Omental fat pad (tissue), 4 donors: Measurements from ENCODE around the gene WDR90. TPM values are rescaled to one million over a fixed set of nuclear protein-coding genes. Genes with fewer than 3 reads are reported as not detected.

Experiments used
- ATAC-seq: fragments of 150-250 bp; one replicate; pipeline ENCODE4 v1.9.1; 2016; ENCODE audit warnings: mild to moderate bottlenecking, moderate library complexity; ENCODE audit not compliant: low FRiP score
- DNase-seq: peaks from one replicate; pipeline ENCODE4 v3.0.0-alpha.2; 2019; ENCODE audit warnings: low spot score
- total RNA-seq, 4 donors: library from RNA; depleted of rRNA; stranded (reverse); fragments of >200 nt; gene quantifications; one replicate each; pipeline ENCODE4 v1.1.0, GENCODE V29; 2016
- TF ChIP-seq, protein P1 (sequence below), 3 donors: fragments of 450-650 bp; IDR thresholded peaks; one replicate each; pipeline ENCODE4 v1.5.1; 2016 to 2017; ENCODE audit warnings: antibody characterized with exemption in 3 of 3, mild to moderate bottlenecking in 3 of 3, moderate library complexity in 2 of 3

The WDR90 gene
- total RNA-seq, 4 donors from 2014 or later: 7.0 to 25.1 (median 21.2) TPM

DNA sequence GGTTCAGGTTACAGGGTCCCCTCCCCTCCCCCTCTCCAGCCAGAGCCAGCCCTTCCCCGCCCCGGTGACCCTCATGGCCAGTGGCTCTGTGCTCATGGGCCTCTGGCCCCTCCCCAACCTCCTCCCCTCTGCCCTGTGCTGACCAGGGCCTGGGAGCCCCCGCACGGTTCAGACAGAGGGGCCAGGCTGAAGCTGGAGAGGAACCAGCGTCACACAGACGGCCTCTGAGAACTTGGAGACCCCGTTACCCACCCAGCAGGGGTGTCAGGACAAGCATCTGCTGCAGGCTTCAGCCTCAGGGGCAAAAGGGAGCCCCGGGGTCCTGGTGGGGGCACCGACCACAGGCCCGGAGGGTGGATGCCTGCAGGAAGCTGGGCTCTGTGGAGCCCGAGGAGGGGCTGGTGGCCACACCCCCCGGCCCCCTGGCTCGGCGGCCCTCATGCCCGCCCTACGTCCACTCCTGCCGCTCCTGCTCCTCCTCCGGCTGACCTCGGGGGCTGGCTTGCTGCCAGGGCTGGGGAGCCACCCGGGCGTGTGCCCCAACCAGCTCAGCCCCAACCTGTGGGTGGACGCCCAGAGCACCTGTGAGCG is 18.3 kb upstream of the WDR90 start, which contains the start of gene WFIKKN1:
TSS of gene WFIKKN1 (plus strand) at position 171 of the 591 bp plus-strand sequence. CDS start at position 440, 269 bp downstream.
- TF ChIP-seq, protein P1, sequence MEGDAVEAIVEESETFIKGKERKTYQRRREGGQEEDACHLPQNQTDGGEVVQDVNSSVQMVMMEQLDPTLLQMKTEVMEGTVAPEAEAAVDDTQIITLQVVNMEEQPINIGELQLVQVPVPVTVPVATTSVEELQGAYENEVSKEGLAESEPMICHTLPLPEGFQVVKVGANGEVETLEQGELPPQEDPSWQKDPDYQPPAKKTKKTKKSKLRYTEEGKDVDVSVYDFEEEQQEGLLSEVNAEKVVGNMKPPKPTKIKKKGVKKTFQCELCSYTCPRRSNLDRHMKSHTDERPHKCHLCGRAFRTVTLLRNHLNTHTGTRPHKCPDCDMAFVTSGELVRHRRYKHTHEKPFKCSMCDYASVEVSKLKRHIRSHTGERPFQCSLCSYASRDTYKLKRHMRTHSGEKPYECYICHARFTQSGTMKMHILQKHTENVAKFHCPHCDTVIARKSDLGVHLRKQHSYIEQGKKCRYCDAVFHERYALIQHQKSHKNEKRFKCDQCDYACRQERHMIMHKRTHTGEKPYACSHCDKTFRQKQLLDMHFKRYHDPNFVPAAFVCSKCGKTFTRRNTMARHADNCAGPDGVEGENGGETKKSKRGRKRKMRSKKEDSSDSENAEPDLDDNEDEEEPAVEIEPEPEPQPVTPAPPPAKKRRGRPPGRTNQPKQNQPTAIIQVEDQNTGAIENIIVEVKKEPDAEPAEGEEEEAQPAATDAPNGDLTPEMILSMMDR (IDR thresholded peaks at IDR 0.05): no peak
- DNase-seq (no peak), ATAC-seq (no peak)

DNA sequence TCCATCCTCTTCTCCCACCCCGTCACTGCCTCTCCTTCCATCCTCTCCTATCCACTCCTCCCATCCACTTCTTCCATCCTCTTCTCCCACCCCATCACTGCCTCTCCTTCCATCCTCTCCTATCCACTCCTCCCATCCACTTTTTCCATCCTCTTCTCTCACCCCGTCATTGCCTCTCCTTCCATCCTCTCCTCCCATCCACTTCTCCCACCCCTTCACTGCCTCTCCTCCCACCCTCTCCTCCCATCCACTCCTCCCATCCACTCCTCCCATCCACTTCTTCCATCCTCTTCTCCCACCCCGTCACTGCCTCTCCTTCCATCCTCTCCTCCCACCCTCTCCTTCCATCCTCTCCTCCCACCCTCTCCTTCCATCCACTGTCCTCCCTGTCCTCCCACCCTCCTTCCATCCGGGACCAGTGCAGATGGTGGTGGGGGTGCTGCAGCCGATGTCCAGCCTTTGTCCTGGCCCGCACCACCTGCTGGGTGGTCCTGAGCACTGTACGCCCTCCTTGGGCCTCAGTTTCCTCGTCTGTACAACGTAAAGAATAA is 17.3 kb upstream of the WDR90 start:
- ATAC-seq (no peak), DNase-seq (no peak)
- TF ChIP-seq, protein P1 (IDR thresholded peaks at IDR 0.05): no peak

DNA sequence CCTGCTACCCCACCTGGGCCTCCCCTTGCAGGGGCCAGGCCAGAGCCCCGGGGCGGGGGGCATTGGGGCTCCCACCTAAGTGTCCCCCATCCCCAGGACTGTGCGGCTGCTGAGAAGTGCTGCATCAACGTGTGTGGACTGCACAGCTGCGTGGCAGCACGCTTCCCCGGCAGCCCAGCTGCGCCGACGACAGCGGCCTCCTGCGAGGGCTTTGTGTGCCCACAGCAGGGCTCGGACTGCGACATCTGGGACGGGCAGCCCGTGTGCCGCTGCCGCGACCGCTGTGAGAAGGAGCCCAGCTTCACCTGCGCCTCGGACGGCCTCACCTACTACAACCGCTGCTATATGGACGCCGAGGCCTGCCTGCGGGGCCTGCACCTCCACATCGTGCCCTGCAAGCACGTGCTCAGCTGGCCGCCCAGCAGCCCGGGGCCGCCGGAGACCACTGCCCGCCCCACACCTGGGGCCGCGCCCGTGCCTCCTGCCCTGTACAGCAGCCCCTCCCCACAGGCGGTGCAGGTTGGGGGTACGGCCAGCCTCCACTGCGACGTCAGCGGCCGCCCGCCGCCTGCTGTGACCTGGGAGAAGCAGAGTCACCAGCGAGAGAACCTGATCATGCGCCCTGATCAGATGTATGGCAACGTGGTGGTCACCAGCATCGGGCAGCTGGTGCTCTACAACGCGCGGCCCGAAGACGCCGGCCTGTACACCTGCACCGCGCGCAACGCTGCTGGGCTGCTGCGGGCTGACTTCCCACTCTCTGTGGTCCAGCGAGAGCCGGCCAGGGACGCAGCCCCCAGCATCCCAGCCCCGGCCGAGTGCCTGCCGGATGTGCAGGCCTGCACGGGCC is 16.5 kb upstream of the WDR90 start:
- TF ChIP-seq, protein P1 (IDR thresholded peaks at IDR 0.05): no peak
- no peak for ATAC-seq
- no peak for DNase-seq

DNA sequence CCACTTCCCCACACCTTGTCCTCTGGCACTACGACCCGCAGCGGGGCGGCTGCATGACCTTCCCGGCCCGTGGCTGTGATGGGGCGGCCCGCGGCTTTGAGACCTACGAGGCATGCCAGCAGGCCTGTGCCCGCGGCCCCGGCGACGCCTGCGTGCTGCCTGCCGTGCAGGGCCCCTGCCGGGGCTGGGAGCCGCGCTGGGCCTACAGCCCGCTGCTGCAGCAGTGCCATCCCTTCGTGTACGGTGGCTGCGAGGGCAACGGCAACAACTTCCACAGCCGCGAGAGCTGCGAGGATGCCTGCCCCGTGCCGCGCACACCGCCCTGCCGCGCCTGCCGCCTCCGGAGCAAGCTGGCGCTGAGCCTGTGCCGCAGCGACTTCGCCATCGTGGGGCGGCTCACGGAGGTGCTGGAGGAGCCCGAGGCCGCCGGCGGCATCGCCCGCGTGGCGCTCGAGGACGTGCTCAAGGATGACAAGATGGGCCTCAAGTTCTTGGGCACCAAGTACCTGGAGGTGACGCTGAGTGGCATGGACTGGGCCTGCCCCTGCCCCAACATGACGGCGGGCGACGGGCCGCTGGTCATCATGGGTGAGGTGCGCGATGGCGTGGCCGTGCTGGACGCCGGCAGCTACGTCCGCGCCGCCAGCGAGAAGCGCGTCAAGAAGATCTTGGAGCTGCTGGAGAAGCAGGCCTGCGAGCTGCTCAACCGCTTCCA is 15.7 kb upstream of the WDR90 start:
- ATAC-seq (no peak), DNase-seq (no peak)
- TF ChIP-seq, protein P1 (IDR thresholded peaks at IDR 0.05): no peak

DNA sequence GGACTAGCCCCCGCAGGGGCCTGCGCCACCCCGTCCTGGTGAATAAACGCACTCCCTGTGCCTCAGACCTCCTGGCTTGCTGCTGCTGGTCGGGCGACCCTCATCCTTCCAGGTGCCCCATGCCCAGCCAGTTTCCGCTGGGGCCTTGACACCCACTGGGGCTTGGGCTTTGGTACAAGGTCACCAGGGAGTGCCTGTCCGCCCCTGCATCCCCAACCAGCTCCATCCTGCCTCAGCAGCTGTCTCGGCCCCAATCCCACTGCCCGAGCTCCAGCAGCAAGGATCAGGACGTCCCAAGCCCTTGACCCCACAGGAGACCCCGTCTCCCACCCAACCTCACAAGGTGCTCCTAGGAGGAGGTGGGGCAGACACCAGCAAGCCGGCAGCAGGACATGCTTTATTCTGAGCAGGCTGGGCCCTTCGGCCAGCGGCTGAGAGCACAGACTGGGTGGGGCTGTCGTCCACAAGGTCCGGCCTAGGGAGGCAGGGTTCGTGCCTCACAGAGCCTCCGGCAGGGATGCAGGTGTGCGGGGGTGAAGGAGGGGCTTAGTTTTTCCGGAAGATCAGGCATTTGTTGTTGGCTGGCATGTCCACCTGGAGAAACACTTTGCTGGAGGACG is 15.0 kb upstream of the WDR90 start:
- TF ChIP-seq, protein P1 (IDR thresholded peaks at IDR 0.05): no peak
- DNase-seq (no peak), ATAC-seq (no peak)

DNA sequence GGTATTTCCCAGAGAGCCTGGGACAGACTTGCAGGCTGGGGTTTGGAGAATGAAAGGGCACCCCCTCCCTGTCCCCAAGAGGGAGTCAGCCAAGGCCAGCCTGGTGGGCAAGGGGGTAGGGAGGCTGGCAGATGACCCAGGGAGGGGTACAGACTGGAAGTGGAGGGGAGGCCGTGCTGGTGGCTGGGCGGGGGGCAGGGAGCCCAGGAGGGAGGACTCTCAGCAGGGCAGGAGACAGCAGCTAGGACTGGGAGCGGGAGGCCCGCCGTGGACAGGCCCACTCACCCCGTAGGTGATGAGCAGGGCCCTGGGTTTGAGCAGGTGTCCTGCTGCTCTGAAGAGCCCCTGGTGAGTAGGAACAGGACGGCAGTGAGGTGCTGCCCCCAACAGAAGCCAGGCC is 14.2 kb upstream of the WDR90 start:
- TF ChIP-seq, protein P1 (IDR thresholded peaks at IDR 0.05): no peak
- DNase-seq (no peak), ATAC-seq (no peak)
